Thymus (tissue), 11 donors: Measurements from ENCODE around the gene JUP. TPM values are rescaled to one million over a fixed set of nuclear protein-coding genes. Genes with fewer than 3 reads are reported as not detected.

Source experiments
- DNase-seq, 9 donors: peaks; one replicate each; pipeline ENCODE4 v3.0.0-alpha.2; 2013; ENCODE audit warnings: low spot score in 9 of 9, low read depth in 6 of 9, missing footprints in 1 of 9
- H3K27ac ChIP-seq, 2 donors: one replicate each; pipeline ENCODE4 v1.5.1; 2013; ENCODE audit warnings: control low read depth in 1 of 2, low read depth in 1 of 2, low read length in 1 of 2, mild to moderate bottlenecking in 1 of 2, moderate library complexity in 1 of 2
- H3K27me3 ChIP-seq, 2 donors: one replicate each; pipeline ENCODE4 v1.5.1; 2013; ENCODE audit warnings: low read length in 1 of 2; ENCODE audit not compliant: control insufficient read depth in 2 of 2, insufficient read depth in 1 of 2
- H3K36me3 ChIP-seq, 2 donors: one replicate each; pipeline ENCODE4 v1.5.1; 2013; ENCODE audit warnings: low read length in 1 of 2, mild to moderate bottlenecking in 1 of 2, moderate library complexity in 1 of 2; ENCODE audit not compliant: control insufficient read depth in 2 of 2, insufficient read depth in 2 of 2
- H3K4me1 ChIP-seq, 2 donors: one replicate each; pipeline ENCODE4 v1.5.1; 2013; ENCODE audit warnings: low read length in 2 of 2; ENCODE audit not compliant: control insufficient read depth in 2 of 2, insufficient read depth in 2 of 2
- H3K4me3 ChIP-seq, 2 donors: one replicate each; pipeline ENCODE4 v1.5.1; 2013; ENCODE audit warnings: low read length in 2 of 2, control low read depth in 1 of 2, mild to moderate bottlenecking in 1 of 2
- H3K9me3 ChIP-seq, 2 donors: one replicate each; pipeline ENCODE4 v1.5.1; 2013; ENCODE audit warnings: low read length in 1 of 2, mild to moderate bottlenecking in 1 of 2; ENCODE audit not compliant: control insufficient read depth in 2 of 2, insufficient read depth in 1 of 2
- WGBS: extraction: QIAGEN DNeasy Blood & Tissue Kit; methylation state at CpG from one replicate; pipeline ENCODE4 v1.1.7; 2013; 5-methylcytosine and 5-hydroxymethylcytosine counted together
- polyA plus RNA-seq: library from polyadenylated mRNA; stranded (reverse); fragments of 200-250 nt; gene quantifications from one replicate; pipeline ENCODE4 v1.2.3, GENCODE V29; 2013
- total RNA-seq: library from RNA; stranded (reverse); fragments of 120-200 nt; gene quantifications from one replicate; pipeline ENCODE4 v1.2.4, GENCODE V29; 2013
- donor health status: healthy.

The JUP gene
- total and polyA plus RNA-seq, 2 donors, result 27.0 to 87.6 TPM

DNA sequence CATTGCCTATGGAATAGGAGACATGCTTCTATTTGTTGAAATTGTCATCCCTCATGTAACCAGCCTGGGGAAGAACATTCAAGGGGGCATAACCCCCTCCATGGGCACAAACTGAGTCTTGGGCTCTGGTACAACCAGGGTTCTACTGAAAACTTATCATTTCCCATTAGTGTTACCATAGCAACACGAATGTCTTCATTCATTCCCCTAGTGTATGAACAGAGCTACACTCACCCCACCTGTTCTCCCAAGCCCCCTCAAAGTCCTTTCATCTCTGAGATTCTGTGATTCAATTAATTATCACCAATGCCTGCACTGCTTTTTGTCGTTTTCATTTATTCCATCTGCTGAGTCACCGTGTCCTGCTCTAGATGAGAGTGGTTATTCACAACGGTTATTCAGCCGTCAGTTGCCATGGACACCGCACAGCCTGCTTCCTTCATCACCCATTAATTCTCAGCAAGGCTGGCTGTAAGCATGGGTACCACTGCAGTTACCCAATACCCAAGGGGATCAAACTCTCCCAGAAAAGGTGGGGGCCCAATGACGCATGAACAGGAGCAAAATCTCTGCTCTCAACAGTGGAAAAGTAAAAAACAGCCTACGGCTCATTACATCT is 75.9 kb downstream of the JUP start:
- H3K4me1 ChIP-seq, result no peaks in the 10 kb centered on the region
- H3K27ac ChIP-seq, result no peak overlapping the region
- H3K36me3 ChIP-seq, result no peaks in the 10 kb centered on the region
- H3K27me3 ChIP-seq, result peaks cover 0 to 2% of the 10 kb centered on the region in 2 donors
- H3K4me3 ChIP-seq, result no peak overlapping the region
- no peaks in the 10 kb centered on the region for H3K9me3 ChIP-seq
- WGBS, result 37% methylated on average over 8 of the region's 8 CpGs
- no peak for DNase-seq

DNA sequence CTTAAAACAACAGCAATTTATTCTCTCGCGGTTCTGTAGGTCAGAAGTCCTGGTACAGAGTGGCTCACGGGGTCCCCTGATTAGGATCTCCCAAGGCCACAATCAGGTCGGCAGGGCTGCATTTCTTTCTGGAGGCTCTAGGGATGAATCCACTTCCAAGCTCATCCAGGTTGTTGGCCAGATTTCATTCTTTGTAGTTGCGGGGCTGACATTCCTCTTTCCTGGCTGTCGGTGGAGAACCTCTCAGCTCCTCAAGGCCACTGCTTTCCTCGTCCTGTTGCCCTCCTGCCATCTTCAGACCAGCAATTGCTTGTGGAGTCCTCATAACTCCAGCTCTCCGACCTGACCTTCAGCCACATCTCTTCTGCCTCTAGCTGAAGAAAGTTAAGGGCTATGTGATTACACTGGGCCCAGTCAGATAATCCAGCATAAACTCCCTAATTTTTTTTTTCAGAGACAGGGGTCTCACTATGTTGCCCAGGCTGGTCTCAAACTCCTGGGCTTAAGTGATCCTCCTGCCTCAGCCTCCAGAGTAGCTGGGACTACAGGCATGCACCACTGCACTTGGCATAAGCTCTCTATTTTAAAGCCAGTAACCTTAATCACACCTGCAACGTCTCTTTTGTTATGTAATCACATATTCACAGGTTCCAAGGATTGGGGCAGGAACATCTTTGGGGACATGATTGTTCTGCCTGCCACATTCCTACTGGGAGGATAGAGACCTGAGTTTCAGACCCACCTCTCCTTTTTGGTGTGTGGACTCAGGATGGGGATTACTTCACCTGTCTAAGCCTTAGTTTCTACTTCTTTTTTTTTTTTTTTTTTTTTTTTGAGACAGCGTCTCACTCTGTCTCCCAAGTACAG is 78.5 kb downstream of the JUP start:
- no peaks in the 10 kb centered on the region for H3K4me1 ChIP-seq
- H3K4me3 ChIP-seq, result no peak overlapping the region
- H3K9me3 ChIP-seq, result no peaks in the 10 kb centered on the region
- no peaks in the 10 kb centered on the region for H3K36me3 ChIP-seq
- WGBS, result 91% methylated on average over 10 of the region's 10 CpGs
- H3K27me3 ChIP-seq, result peaks cover 0 to 2% of the 10 kb centered on the region in 2 donors
- no peak overlapping the region for H3K27ac ChIP-seq
- DNase-seq, result no peak

DNA sequence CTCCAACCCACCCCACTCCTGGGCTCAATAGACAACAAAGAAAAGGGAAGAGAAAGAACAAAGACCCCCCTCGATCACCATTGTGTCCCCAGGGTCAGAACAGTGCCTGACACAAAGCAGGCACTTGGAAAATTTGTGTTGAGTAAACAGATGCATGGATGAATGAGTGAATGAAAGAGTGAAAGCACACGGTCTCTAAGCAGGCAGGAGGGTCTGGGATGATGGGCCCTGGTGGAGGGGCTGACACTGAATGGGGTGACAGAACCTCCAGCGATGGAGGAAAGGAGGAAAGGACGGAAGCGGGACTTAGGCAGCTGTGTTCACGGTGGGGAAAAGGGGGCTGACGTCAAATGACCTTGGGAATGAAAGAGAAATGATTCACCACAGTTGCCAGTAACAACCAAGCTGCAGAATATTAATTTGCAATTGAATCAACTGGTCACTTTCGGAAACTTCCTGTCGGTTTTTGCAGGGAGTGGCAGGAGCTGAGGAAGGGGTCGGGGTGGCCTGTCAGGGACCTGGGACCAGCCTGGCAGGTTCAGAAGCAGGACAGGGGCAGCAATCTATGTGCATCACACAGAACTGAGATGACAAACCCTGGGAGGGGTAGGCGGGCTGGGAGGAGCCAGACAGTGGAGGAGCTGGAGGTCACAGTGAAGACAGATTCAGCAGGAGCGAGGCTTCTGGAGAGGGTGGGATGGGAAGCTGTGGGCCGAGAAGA is 81.1 kb downstream of the JUP start:
- no peak for DNase-seq
- Histone ChIP-seq H3K27me3 (no peaks in the 10 kb centered on the region), H3K4me1 (no peaks in the 10 kb centered on the region), H3K36me3 (no peaks in the 10 kb centered on the region), H3K4me3 (no peak overlapping the region), H3K27ac (no peak overlapping the region), H3K9me3 (no peaks in the 10 kb centered on the region)
- 96% methylated on average over 13 of the region's 13 CpGs for WGBS

Other genes starting within 250 kb of the JUP start
- gene KRT9, start 214.7 kb downstream of the JUP start, total RNA-seq, result 1.7 TPM
- gene KRT9, start 214.7 kb downstream of the JUP start, polyA plus RNA-seq, result 60.7 TPM
- 20.7 TPM for gene KRT14, start 199.8 kb downstream of the JUP start, total RNA-seq
- gene KRT14, start 199.8 kb downstream of the JUP start, polyA plus RNA-seq, result 210 TPM
- gene KRT16, start 173.9 kb downstream of the JUP start, total RNA-seq, result 7.5 TPM
- 262 TPM for gene KRT16, start 173.9 kb downstream of the JUP start, polyA plus RNA-seq
- gene KRT17, start 162.1 kb downstream of the JUP start, total RNA-seq, result 195 TPM
- 2,044 TPM for gene KRT17, start 162.1 kb downstream of the JUP start, polyA plus RNA-seq
- gene EIF1, start 97.8 kb downstream of the JUP start, total RNA-seq, result 145 TPM
- gene EIF1, start 97.8 kb downstream of the JUP start, polyA plus RNA-seq, result 1,051 TPM
- 5.0 TPM for gene GAST, start 74.4 kb downstream of the JUP start, total RNA-seq
- gene GAST, start 74.4 kb downstream of the JUP start, polyA plus RNA-seq, result 77.6 TPM
- 0.33 TPM for gene HAP1, start 52.1 kb downstream of the JUP start, total RNA-seq
- gene HAP1, start 52.1 kb downstream of the JUP start, polyA plus RNA-seq, result 4.0 TPM
- 4.1 TPM for gene P3H4, start 25.2 kb upstream of the JUP start, total RNA-seq
- gene P3H4, start 25.2 kb upstream of the JUP start, polyA plus RNA-seq, result 4.8 TPM
- gene FKBP10, start 26.3 kb upstream of the JUP start, total RNA-seq, result 9.1 TPM
- gene FKBP10, start 26.3 kb upstream of the JUP start, polyA plus RNA-seq, result 9.6 TPM
- gene NT5C3B, start 49.5 kb upstream of the JUP start, total RNA-seq, result 29.9 TPM
- 57.3 TPM for gene NT5C3B, start 49.5 kb upstream of the JUP start, polyA plus RNA-seq
- gene KLHL10, start 51.1 kb upstream of the JUP start, total RNA-seq, result not detected
- 0.14 TPM for gene KLHL10, start 51.1 kb upstream of the JUP start, polyA plus RNA-seq
- 11.4 TPM for gene KLHL11, start 78.7 kb upstream of the JUP start, total RNA-seq
- 0.98 TPM for gene KLHL11, start 78.7 kb upstream of the JUP start, polyA plus RNA-seq
- 42.7 TPM for gene ACLY, start 132.2 kb upstream of the JUP start, total RNA-seq
- gene ACLY, start 132.2 kb upstream of the JUP start, polyA plus RNA-seq, result 26.6 TPM
- 0.61 TPM for gene ODAD4, start 143.9 kb upstream of the JUP start, total RNA-seq
- gene ODAD4, start 143.9 kb upstream of the JUP start, polyA plus RNA-seq, result 1.4 TPM
- gene CNP, start 180.1 kb upstream of the JUP start, total RNA-seq, result 35.9 TPM
- 46.0 TPM for gene CNP, start 180.1 kb upstream of the JUP start, polyA plus RNA-seq
- 99.1 TPM for gene DNAJC7, start 230.7 kb upstream of the JUP start, total RNA-seq
- gene DNAJC7, start 230.7 kb upstream of the JUP start, polyA plus RNA-seq, result 95.7 TPM
- 24.1 TPM for gene NKIRAS2, start 233.4 kb upstream of the JUP start, total RNA-seq
- gene NKIRAS2, start 233.4 kb upstream of the JUP start, polyA plus RNA-seq, result 22.0 TPM